ENCODE measurements around the gene SART3. TPM values are rescaled to one million over a fixed set of nuclear protein-coding genes. Genes with fewer than 3 reads are reported as not detected.
A peak's percentile ranks its signal among the peaks of the same experiment; 100 is the strongest.
"Not testable (repeated sequence)": the region's sequence is repeated elsewhere in the genome, so short reads cannot be mapped to it uniquely, and the experiment has no call there.

Gene SART3
- total and polyA plus RNA-seq, 7 experiments from 2014 or later = 34.3 to 99.3 (median 85.2) TPM

- POLR2A ChIA-PET = interaction anchor here (1.2 to 15.1 kb wide), 6 partner anchors 8 to 297 kb away, joined by 3 to 200 read pairs (median 9); partner anchors contain the start of genes FICD, SELPLG and SSH1
- H3K27ac Mint-ChIP-seq = peak overlapping the region; percentile 98 to 100 (median 99)
Observed at GRCh38 chr12:108560321-108560721, 652 bp downstream of the SART3 start.

GRCh38 chr12:108559748-108560147 is 1.2 kb downstream of the SART3 start:
- H3K27me3 ChIP-seq (ENCODE audit: control insufficient read depth in 2 of 2, insufficient read depth in 2 of 2, low read length in 2 of 2) = no peaks in the 10 kb centered on the region
- H3K27ac ChIP-seq (ENCODE audit: low read depth, low read length) = peak overlapping the region; percentile 98
- H3K4me3 ChIP-seq (ENCODE audit: low read length) = peak overlapping the region; percentile 96
- Mint-ChIP-seq H3K27ac (peak overlapping the region; percentile 98 to 100 (median 99)), H3K4me3 (peak overlapping the region; percentile 94 to 100 (median 100)), H3K27me3 (no peaks in the 10 kb centered on the region), H3K36me3 (peaks cover 4 to 15% (median 8%) of the 10 kb centered on the region in 5 donors), H3K4me1 (peaks cover 38 to 81% (median 69%) of the 10 kb centered on the region in 7 donors), H3K9me3 (peaks cover 0 to 2% (median 0%) of the 10 kb centered on the region in 11 donors)
- H3K9me3 ChIP-seq (ENCODE audit: control insufficient read depth in 2 of 3, low read length in 3 of 3) = no peaks in the 10 kb centered on the region
- ATAC-seq (no peak), DNase-seq (no peak)
- H3K4me1 ChIP-seq (ENCODE audit: control insufficient read depth in 2 of 2, insufficient read depth in 2 of 2, low read length in 2 of 2) = peaks cover 36 to 53% of the 10 kb centered on the region in 2 donors
- ChIA-PET POLR2A (interaction anchor here (2.1 to 15.1 kb wide), 2 partner anchors 58 to 75 kb away, joined by 14 to 200 read pairs; partner anchors contain the start of gene SELPLG), CTCF (interaction anchor here (0.5 to 3.6 kb wide), 2 partner anchors 49 to 57 kb away, joined by 3 to 29 read pairs; no protein-coding TSS in a partner anchor)
- peaks cover 6 to 37% (median 10%) of the 10 kb centered on the region in 3 experiments for H3K36me3 ChIP-seq (ENCODE audit: control insufficient read depth in 2 of 3, insufficient read depth in 3 of 3, low read length in 3 of 3)
- intact Hi-C loops (cut with micrococcal nuclease) = loop anchor here (2.0 to 5.0 kb wide), 8 partner anchors 553 to 1602 kb away; partner anchors contain the start of genes TMEM263 (in 2 of the 2), ANKRD13A (in 1 of the 2), CRY1 (in 1 of the 2) and GIT2 (in 1 of the 2)

More at GRCh38 chr12:108560321-108560721, 652 bp downstream of the SART3 start:
- no peak for DNase-seq
- Histone ChIP-seq H3K9me3 (ENCODE audit: control insufficient read depth in 2 of 3, low read length in 3 of 3) (no peaks in the 10 kb centered on the region), H3K4me3 (ENCODE audit: low read length) (peak overlapping the region; percentile 96), H3K27me3 (ENCODE audit: control insufficient read depth in 2 of 2, insufficient read depth in 2 of 2, low read length in 2 of 2) (no peaks in the 10 kb centered on the region), H3K4me1 (ENCODE audit: control insufficient read depth in 2 of 2, insufficient read depth in 2 of 2, low read length in 2 of 2) (peaks cover 35 to 48% of the 10 kb centered on the region in 2 donors), H3K27ac (ENCODE audit: low read depth, low read length) (peak overlapping the region; percentile 98), H3K36me3 (ENCODE audit: control insufficient read depth in 2 of 3, insufficient read depth in 3 of 3, low read length in 3 of 3) (peaks cover 12 to 42% (median 14%) of the 10 kb centered on the region in 3 experiments)
- no peaks in the 10 kb centered on the region for H3K27me3 Mint-ChIP-seq
- intact Hi-C loops (cut with micrococcal nuclease) = loop anchor here (2.0 to 5.0 kb wide), 8 partner anchors 552 to 1603 kb away; partner anchors contain the start of genes TMEM263 (in 2 of the 2), ANKRD13A (in 1 of the 2), CRY1 (in 1 of the 2) and GIT2 (in 1 of the 2)
- CTCF ChIA-PET = interaction anchor here (0.5 to 3.6 kb wide), 4 partner anchors 17 to 74 kb away, joined by 3 to 29 read pairs (median 4); no protein-coding TSS in a partner anchor
- peak overlapping the region; percentile 94 to 100 (median 100) for H3K4me3 Mint-ChIP-seq
- peaks cover 0 to 2% (median 0%) of the 10 kb centered on the region in 11 donors for H3K9me3 Mint-ChIP-seq
- no peak for ATAC-seq
- H3K4me1 Mint-ChIP-seq = peaks cover 32 to 77% (median 63%) of the 10 kb centered on the region in 7 donors
- peaks cover 4 to 16% (median 8%) of the 10 kb centered on the region in 5 donors for H3K36me3 Mint-ChIP-seq

- Histone ChIP-seq H3K4me3 (ENCODE audit: low read length) (no peak overlapping the region), H3K27ac (ENCODE audit: low read depth, low read length) (peak overlapping the region; percentile 98), H3K27me3 (ENCODE audit: control insufficient read depth in 2 of 2, insufficient read depth in 2 of 2, low read length in 2 of 2) (no peaks in the 10 kb centered on the region), H3K36me3 (ENCODE audit: control insufficient read depth in 2 of 3, insufficient read depth in 3 of 3, low read length in 3 of 3) (peaks cover under 1 to 31% (median 4%) of the 10 kb centered on the region in 3 experiments), H3K9me3 (ENCODE audit: control insufficient read depth in 2 of 3, low read length in 3 of 3) (no peaks in the 10 kb centered on the region), H3K4me1 (ENCODE audit: control insufficient read depth in 2 of 2, insufficient read depth in 2 of 2, low read length in 2 of 2) (peaks cover 36 to 55% of the 10 kb centered on the region in 2 donors)
- no peaks in the 10 kb centered on the region for H3K27me3 Mint-ChIP-seq
- H3K4me1 Mint-ChIP-seq = peaks cover 42 to 81% (median 70%) of the 10 kb centered on the region in 7 donors
- peak overlapping the region in 6 of 9 donors; percentile 46 to 98 (median 70) for H3K27ac Mint-ChIP-seq
- peak overlapping the region; percentile 58 to 100 (median 100) for H3K4me3 Mint-ChIP-seq
- ChIA-PET CTCF (no interaction called here), POLR2A (interaction anchor here (15.1 kb wide), 1 partner anchor 75 kb away, joined by 200 read pairs; the partner anchor contains the start of gene SELPLG)
- intact Hi-C loops (cut with micrococcal nuclease) = no loop called here
- peaks cover 0 to 2% (median 0%) of the 10 kb centered on the region in 11 donors for H3K9me3 Mint-ChIP-seq
- DNase-seq = no peak
- H3K36me3 Mint-ChIP-seq = peaks cover 4 to 15% (median 8%) of the 10 kb centered on the region in 5 donors
- no peak for ATAC-seq
Observed at GRCh38 chr12:108559007-108559655, 1.8 kb downstream of the SART3 start.

GRCh38 chr12:108555383-108555782 is 5.6 kb downstream of the SART3 start:
- H3K9me3 Mint-ChIP-seq; H3K27me3 Mint-ChIP-seq; CTCF ChIA-PET; ATAC-seq; H3K27ac ChIP-seq (ENCODE audit: low read depth, low read length); intact Hi-C loops (cut with micrococcal nuclease); H3K9me3 ChIP-seq (ENCODE audit: control insufficient read depth in 2 of 3, low read length in 3 of 3); DNase-seq; H3K27me3 ChIP-seq (ENCODE audit: control insufficient read depth in 2 of 2, insufficient read depth in 2 of 2, low read length in 2 of 2); H3K4me3 ChIP-seq (ENCODE audit: low read length): not testable (repeated sequence)
- H3K4me1 Mint-ChIP-seq = peaks cover 71 to 98% (median 88%) of the 10 kb centered on the region in 7 donors
- peaks cover 31 to 57% of the 10 kb centered on the region in 2 donors for H3K4me1 ChIP-seq (ENCODE audit: control insufficient read depth in 2 of 2, insufficient read depth in 2 of 2, low read length in 2 of 2)
- H3K36me3 ChIP-seq (ENCODE audit: control insufficient read depth in 2 of 3, insufficient read depth in 3 of 3, low read length in 3 of 3) = peaks cover 0 to 16% (median 0%) of the 10 kb centered on the region in 3 experiments
- POLR2A ChIA-PET = interaction anchor here (0.7 kb wide), 2 partner anchors 30 to 256 kb away, joined by 3 read pairs; no protein-coding TSS in a partner anchor
- H3K27ac Mint-ChIP-seq = peak overlapping the region in 1 of 9 donors; percentile 43
- H3K4me3 Mint-ChIP-seq = peak overlapping the region in 8 of 10 donors; percentile 2 to 98 (median 38)
- peaks cover 0 to 15% (median 4%) of the 10 kb centered on the region in 5 donors for H3K36me3 Mint-ChIP-seq

- ChIA-PET CTCF (no interaction called here), POLR2A (interaction anchor here (0.8 kb wide), 1 partner anchor 9 kb away, joined by 3 read pairs; the partner anchor contains the start of gene ISCU)
- intact Hi-C loops (cut with micrococcal nuclease) = loop anchor here in 1 of 2 donors (2.0 kb wide), 1 partner anchor 15 kb away; no protein-coding TSS in a partner anchor
- H3K27ac ChIP-seq (ENCODE audit: low read depth, low read length) = no peak overlapping the region
- DNase-seq (no peak), ATAC-seq (no peak)
- Mint-ChIP-seq H3K9me3 (no peaks in the 10 kb centered on the region), H3K4me3 (peak overlapping the region in 8 of 10 donors; percentile 2 to 98 (median 51)), H3K27ac (peak overlapping the region in 2 of 9 donors; percentile 41 to 65), H3K36me3 (peaks cover 0 to 17% (median 9%) of the 10 kb centered on the region in 5 donors), H3K27me3 (no peaks in the 10 kb centered on the region), H3K4me1 (peaks cover 58 to 94% (median 85%) of the 10 kb centered on the region in 7 donors)
- H3K27me3 ChIP-seq (ENCODE audit: control insufficient read depth in 2 of 2, insufficient read depth in 2 of 2, low read length in 2 of 2) = no peaks in the 10 kb centered on the region
- H3K9me3 ChIP-seq (ENCODE audit: control insufficient read depth in 2 of 3, low read length in 3 of 3) = no peaks in the 10 kb centered on the region
- peaks cover 16 to 46% of the 10 kb centered on the region in 2 donors for H3K4me1 ChIP-seq (ENCODE audit: control insufficient read depth in 2 of 2, insufficient read depth in 2 of 2, low read length in 2 of 2)
- H3K36me3 ChIP-seq (ENCODE audit: control insufficient read depth in 2 of 3, insufficient read depth in 3 of 3, low read length in 3 of 3) = peaks cover 0 to 21% (median 2%) of the 10 kb centered on the region in 3 experiments
- no peak overlapping the region for H3K4me3 ChIP-seq (ENCODE audit: low read length)
Observed at GRCh38 chr12:108553799-108554198, 7.2 kb downstream of the SART3 start.

- H3K36me3 ChIP-seq (ENCODE audit: control insufficient read depth in 2 of 3, insufficient read depth in 3 of 3, low read length in 3 of 3) = peaks cover 8 to 28% (median 18%) of the 10 kb centered on the region in 3 experiments
- CTCF ChIA-PET = no interaction called here
- H3K4me1 Mint-ChIP-seq = peaks cover 41 to 78% (median 71%) of the 10 kb centered on the region in 7 donors
- no peak overlapping the region for H3K27ac ChIP-seq (ENCODE audit: low read depth, low read length)
- intact Hi-C loops (cut with micrococcal nuclease) = no loop called here
- no peaks in the 10 kb centered on the region for H3K27me3 ChIP-seq (ENCODE audit: control insufficient read depth in 2 of 2, insufficient read depth in 2 of 2, low read length in 2 of 2)
- H3K9me3 Mint-ChIP-seq = no peaks in the 10 kb centered on the region
- peaks cover 13 to 29% of the 10 kb centered on the region in 2 donors for H3K4me1 ChIP-seq (ENCODE audit: control insufficient read depth in 2 of 2, insufficient read depth in 2 of 2, low read length in 2 of 2)
- no peaks in the 10 kb centered on the region for H3K27me3 Mint-ChIP-seq
- DNase-seq (no peak), ATAC-seq (no peak)
- POLR2A ChIA-PET = interaction anchor here (0.6 to 1.3 kb wide), 2 partner anchors 9 to 16 kb away, joined by 3 to 7 read pairs; partner anchors contain the start of gene SART3
- peak overlapping the region in 6 of 9 donors; percentile 0 to 71 (median 24) for H3K27ac Mint-ChIP-seq
- H3K36me3 Mint-ChIP-seq = peaks cover 5 to 24% (median 16%) of the 10 kb centered on the region in 5 donors
- no peak overlapping the region for H3K4me3 ChIP-seq (ENCODE audit: low read length)
- H3K9me3 ChIP-seq (ENCODE audit: control insufficient read depth in 2 of 3, low read length in 3 of 3) = no peaks in the 10 kb centered on the region
- peak overlapping the region in 8 of 10 donors; percentile 34 to 98 (median 49) for H3K4me3 Mint-ChIP-seq
Observed at GRCh38 chr12:108551535-108551934, 9.4 kb downstream of the SART3 start.
